ENCODE measurements around the gene QPRT.
"Not testable (repeated sequence)": the region's sequence is repeated elsewhere in the genome, so short reads cannot be mapped to it uniquely, and the experiment has no call there.

QPRT gene

DNA sequence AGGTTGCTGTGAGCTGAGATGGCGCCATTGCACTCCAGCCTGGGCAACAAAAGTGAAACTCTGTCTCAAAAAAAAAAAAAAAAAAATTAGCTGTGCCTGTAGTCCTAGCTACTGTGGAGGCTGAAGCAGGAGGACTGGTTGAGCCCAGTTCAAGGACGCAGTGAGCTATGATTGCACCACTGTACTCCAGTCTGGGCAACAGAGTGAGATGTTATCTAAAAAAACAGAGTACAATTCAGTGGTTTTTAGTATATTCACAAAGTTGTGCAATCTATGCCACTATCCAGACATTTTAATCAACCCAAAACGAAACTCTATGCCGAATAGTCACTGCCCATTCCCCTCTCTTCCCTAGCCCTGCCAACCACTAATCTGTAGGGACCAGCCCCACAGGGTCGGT lies 41.7 kb downstream of the QPRT start:
- no peak for DNase-seq

DNA sequence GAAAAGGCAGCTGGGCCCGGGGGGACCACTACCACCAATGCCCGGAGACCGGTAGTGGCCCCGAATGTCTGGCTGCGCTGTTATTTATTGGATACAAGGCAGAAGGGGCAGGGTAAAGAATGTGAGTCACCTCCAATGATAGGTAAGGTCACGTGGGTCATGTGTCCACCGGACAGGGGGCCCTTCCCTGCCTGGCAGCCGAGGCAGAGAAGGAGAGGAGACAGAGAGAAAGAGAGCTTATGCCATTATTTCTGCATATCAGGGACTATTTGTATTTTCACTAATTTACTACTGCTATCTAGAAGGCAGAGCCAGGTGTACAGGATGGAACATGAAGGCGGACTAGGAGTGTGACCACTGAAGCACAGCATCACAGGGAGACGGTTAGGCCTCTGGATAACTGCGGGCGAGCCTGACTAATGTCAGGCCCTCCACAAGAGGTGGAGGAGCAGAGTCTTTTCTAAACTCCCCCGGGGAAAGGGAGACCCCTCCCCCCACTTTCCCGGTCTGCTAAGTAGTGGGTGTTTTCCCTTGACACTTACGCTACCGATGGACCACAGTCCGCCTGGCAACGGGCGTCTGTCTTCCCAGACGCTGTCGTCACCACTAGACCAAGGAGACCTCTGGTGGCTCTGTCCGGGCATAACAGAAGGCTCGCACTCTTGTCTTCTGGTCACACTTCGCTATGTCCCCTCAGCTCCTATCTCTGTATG lies 42.3 kb downstream of the QPRT start:
- peak; percentile 45 for DNase-seq

DNA sequence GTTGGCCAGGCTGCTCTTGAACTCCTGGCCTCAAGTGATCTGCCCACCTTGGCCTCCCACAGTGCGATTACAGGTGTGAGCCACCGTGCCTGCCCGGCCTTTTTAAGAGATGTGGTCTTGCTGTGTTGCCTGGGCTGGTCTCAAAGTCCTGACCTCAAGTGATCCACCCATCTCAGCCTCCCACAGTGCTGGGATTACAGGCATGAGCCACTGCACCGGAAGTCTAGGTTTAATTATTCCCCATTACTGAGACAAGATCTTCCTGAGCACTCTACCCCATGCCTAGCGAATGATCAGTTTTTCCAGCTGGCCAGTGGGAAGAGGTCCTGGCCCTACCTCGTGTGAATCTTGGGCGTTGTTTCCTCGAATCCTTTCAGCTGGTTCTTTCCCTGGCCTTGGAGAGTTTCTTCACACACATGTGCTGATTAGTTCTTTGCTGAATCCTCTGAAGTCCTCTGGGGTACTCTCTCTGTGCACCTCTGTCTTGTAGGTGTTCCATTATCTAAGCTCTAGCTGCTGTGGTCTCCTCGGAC lies 47.9 kb downstream of the QPRT start:
- DNase-seq = no peak

GRCh38 chr16:29727452-29727851 lies 48.5 kb downstream of the QPRT start:
- no peak for DNase-seq

DNA sequence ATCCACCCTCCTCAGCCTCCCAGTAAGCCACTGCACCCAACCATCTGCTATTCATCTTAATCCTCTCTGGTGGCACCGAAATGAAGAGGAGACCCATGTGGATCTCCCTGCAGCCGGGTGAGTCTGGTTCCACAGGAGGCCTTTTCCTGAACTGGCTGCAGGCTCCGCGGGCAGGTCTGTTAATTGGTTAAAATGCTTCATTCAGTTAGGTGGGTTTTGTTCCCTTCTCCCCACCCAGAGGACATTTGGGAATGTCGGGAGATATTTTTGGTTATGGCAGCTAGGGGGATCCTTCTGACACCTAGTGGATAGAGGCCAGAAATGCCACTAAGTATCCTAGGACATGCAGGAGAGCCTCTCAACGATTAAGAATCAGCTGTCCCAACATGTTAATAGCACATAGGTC lies 50.1 kb downstream of the QPRT start:
- no peak for DNase-seq

DNA sequence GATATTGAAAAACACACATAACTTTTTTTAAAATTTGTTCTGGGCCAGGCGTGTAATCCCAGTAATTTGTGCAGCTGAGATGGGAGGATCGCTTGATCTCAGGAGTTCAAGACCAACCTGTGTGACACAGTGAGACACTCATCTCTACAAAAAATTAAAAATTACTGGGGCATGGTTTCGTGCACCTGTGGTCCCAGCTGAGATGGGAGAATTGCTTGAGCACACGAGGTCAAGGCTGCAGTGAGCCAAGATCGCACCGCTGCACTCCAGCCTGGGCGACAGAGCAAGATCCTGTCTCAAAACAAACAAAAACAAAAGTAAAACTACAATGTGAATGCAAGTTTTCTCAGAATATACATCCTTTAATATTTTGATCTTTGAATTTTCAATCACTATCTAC lies 51.7 kb downstream of the QPRT start:
- no peak for DNase-seq

DNA sequence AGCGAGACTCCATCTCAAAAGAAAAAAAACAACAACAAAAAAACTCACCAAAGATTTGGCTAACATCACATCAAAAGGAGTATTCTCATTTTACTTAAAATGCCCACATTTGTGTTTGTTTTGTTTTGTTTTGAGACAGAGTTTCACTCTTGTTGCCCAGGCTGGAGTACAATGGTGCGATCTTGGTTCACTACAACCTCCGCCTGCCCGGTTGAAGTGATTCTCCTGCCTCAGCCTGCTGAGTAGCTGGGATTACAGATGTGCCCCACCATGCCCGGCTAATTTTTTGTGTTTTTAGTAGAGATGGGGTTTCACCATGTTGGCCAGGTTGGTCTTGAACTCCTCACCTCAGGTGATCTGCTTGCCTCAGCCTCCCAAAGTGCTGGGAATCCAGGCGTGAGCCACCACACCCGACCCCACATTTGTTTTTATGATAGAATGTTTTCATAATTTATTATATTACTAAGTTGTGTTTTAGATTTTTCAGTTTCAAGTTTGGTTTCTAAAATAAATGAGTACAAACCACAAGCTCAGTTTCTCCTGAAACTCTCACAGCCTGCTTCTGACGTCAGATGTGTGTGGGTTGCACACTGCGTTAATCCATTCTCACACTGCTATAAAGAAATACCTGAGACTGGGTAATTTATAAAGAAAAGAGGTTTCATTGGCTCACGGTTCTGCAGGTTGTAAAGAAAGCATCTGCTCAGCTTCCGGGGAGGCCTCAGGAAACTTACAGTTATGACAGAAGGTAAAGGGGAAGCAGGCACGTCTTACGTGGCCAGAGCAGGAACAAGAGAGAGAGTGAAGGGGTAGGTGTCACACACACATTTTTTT lies 53.0 kb downstream of the QPRT start:
- not testable (repeated sequence) for DNase-seq

GRCh38 chr16:29734786-29735185 lies 55.8 kb downstream of the QPRT start:
- no peak for DNase-seq

GRCh38 chr16:29736112-29736511 lies 57.1 kb downstream of the QPRT start:
- DNase-seq = no peak

GRCh38 chr16:29736764-29737163 lies 57.8 kb downstream of the QPRT start:
- no peak for DNase-seq

DNA sequence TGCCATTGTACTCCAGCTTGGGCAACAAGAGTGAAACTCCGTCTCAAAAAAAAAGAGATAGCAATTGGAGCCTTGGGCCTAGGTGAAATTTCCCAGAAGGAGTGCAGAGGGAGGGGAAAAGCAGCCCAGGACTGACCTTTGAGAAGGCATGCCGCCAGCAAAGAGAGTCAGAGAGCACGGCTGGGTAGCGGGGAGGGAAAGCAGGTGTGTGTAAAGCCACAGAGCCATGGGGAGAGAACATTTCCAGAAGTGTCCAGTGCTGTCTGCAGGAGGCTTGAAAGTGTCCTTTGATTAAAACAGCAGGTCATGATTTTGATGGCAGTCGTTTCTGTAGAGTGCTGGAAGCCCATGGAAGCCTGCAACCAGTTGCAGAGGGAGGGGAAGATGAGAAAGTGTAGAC lies 58.7 kb downstream of the QPRT start:
- no peak for DNase-seq

DNA sequence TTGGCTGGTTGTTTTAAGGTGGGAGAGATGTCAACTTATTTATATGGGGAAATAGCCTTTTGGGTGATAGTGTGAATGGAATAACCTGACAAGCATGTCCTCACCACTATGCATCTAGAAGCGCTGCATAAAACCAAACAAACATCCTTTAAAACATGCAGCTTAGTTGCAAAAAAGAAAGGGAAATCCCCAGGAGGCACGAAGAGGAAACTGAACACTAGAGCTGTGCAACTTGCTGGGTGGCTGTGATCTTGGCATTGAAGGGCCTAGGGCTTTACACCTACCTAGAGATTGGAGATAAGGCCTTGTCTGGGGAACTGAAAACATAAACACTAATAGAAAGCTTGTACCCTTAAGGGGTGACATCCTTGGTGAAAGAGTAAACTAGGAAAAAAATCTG lies 59.5 kb downstream of the QPRT start:
- peak; percentile 58 for DNase-seq

- not testable (repeated sequence) for DNase-seq
Measured at GRCh38 chr16:29739927-29740629, 61.1 kb downstream of the QPRT start.

- DNase-seq = not testable (repeated sequence)
Measured at GRCh38 chr16:29740630-29741015, 61.6 kb downstream of the QPRT start.

DNA sequence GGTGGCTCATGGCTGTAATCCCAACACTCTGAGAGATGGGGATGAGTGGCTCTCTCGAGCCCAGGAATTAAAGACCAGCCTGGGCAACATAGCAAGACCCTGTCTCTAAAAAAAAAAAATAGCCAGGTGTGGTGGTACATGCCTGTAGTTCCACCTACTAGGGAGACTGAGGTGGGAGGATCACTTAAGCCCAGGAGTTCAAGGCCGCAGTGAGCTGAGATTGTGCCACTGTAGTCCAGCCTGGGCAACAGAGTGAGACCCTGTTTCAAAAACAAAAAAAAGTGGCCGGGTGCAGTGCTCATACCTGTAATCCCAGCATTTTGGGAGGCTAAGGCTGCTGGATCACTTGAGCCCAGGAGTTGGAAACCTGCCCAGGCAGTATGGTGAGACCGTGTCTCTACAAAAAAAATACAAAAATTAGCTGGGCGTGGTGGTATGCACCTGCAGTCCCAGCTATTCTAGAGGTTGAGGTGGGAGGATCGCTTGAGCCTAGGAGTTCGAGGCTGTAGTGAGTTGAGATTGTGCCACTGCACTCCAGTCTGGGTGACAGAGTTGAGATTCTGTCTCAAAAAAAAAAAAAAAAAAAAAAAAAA lies 63.8 kb downstream of the QPRT start:
- no peak for DNase-seq

DNA sequence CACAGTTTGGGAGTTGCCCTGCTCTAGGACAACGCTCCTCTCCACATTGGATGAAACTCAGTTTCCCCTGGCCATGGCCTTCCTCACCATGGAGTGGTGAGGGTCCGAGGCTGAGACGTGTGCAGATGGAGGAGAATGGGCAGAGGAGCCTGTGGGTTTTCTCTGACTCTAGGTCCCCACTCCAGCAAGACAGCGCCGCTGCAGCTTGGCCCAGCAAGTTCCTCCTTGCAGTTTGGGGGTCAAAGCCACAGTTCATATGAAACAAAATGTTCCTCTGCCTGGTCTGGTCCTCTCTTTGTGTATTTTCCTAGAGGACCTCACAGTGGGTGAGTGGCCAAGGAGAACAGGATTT lies 64.5 kb downstream of the QPRT start:
- no peak for DNase-seq

GRCh38 chr16:29743827-29744531 lies 65.0 kb downstream of the QPRT start:
- peak; percentile 50 for DNase-seq

- DNase-seq = peak; percentile 23
Measured at GRCh38 chr16:29744541-29745101, 65.6 kb downstream of the QPRT start.

DNA sequence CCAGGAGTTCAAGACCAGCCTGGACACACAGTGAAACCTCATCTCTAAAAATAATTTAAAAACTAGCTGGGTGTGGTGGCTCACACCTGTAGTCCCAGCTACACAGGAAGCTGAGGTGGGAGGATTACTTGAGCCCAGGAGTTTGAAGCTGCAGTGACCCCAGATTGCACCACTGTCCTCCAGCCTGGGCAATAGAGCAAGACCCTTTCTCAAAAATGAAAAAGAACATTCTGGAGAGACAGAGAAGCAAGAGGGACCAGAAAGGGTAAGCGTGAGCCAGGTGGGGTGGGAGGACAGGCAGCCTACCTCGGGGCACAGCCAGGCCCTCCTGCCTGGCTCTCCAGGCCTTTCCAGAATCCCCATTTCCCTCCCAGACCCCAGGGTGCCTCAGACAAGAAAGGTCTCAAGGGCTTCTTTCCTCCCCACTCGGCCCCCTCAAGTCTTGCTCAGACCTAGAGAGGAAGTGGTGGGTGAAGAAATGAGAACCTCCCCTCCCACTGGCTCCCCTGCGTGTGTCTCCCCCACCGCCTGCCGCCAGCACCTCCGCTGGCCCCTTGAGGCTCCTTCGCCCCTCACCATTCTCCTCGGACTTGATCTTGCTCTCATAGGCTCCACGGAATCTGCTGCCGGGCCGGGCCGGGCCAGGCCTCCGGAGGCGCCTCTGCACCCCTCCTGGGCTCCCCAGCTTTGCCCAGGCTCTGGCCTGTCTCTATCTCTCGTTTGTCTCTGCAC lies 66.3 kb downstream of the QPRT start:
- peak; percentile 66 for DNase-seq

- peak; percentile 96 for DNase-seq
Measured at GRCh38 chr16:29745853-29746345, 66.9 kb downstream of the QPRT start, which contains the start of gene C16orf54. TSS of gene C16orf54 (minus strand) at chr16:29745990. CDS start at chr16:29744951, 1,039 bp downstream.

DNA sequence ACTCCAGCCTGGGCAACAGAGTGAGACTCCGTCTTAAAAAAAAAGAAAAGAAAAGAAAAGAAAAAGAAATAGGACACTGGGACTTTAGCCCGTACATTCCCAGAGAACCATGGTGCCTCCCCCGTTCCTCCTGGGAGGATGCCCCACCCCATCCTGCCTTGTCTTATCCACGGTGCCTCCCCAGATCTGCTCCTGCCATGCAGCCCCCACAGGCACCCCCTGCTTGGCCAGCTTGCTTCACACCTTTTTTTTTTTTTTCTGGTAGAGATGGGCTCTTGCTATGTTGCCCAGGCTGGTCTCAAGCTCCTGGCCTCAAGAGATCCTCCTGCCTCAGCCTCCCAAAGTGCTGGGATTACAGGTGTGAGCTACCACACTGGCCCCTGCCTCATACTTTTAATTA lies 67.5 kb downstream of the QPRT start:
- not testable (repeated sequence) for DNase-seq

All from activated gamma-delta T cell treated with Interleukin-2 at 50 U/mL for 16 hours (primary cell).